Bronchial epithelial cell (primary cell): Measurements from ENCODE around the gene PPP2R3B. TPM values are rescaled to one million over a fixed set of nuclear protein-coding genes. Genes with fewer than 3 reads are reported as not detected.

Experiments
- DNase-seq: peaks from one replicate; pipeline ENCODE4 v3.0.0-alpha.2; 2010; ENCODE audit warnings: low read depth
- FAIRE-seq: peaks from 2 replicates; lab custom pipeline; 2011; peaks lifted over from hg19 to GRCh38; lab: Jason Lieb, UNC
- H3K27me3 ChIP-seq: 2 replicates; pipeline ENCODE4 v1.5.1; 2011; ENCODE audit warnings: low read length; ENCODE audit not compliant: control insufficient read depth, insufficient read depth
- H3K36me3 ChIP-seq: 2 replicates; pipeline ENCODE4 v1.5.1; 2011; ENCODE audit warnings: low read length; ENCODE audit not compliant: control insufficient read depth, insufficient read depth
- H3K4me3 ChIP-seq: 2 replicates; pipeline ENCODE4 v1.5.1; 2011; ENCODE audit warnings: mild to moderate bottlenecking, low read depth, low read length, control low read depth
- CTCF ChIP-seq: IDR thresholded peaks from 2 replicates; pipeline ENCODE4 v1.5.1; 2011; ENCODE audit warnings: mild to moderate bottlenecking, moderate library complexity, low read length, control low read depth, inconsistent platforms; ENCODE audit not compliant: insufficient read depth, severe bottlenecking
- total RNA-seq: library from RNA; depleted of rRNA; stranded (reverse); fragments of >200 nt; gene quantifications from 2 replicates; pipeline ENCODE4 v1.2.1, GENCODE V29; 2014

The PPP2R3B gene
- total RNA-seq, 1 donor from 2014 or later, result 11.8 TPM

DNA sequence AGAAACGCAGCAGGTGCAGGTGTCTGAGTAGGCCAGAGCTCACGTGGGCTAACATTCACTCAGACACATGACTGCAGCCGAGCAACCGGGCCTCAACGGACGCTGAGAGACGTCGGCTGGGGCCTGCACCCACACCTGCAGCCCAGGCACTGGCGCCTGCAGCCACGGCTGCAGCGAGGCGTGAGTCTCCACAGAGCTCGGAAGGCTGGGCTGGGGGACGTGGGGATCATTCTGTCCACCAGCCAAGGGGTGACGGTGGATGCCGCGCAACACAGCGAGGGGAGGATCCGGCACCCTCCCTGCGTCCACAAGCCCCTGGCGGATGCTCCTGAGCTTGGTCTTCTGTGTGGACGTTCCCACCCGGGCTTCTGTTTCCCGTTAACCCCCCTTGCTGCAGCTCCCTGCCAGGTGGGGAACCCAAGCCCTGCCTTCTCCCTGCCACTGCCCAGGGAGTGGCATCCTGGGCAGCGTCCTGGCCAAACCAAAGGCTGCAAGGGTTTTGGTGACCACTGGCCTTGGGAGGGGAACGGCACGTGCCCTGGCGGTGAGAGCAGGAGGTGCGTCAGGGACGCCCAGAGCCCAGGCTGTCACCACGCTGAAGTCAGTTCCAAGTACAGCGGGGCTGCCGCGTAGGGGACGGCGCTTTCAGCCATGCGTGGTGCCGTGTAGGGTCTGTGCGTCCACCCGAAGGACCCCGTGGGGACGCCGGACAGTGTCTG lies 16.3 kb downstream of the PPP2R3B start:
- H3K36me3 ChIP-seq, result no peaks in the 10 kb centered on the region
- no peak for TF ChIP-seq CTCF
- FAIRE-seq (no peak), DNase-seq (no peak)
- peaks cover 3% of the 10 kb centered on the region for H3K27me3 ChIP-seq
- no peak overlapping the region for H3K4me3 ChIP-seq

DNA sequence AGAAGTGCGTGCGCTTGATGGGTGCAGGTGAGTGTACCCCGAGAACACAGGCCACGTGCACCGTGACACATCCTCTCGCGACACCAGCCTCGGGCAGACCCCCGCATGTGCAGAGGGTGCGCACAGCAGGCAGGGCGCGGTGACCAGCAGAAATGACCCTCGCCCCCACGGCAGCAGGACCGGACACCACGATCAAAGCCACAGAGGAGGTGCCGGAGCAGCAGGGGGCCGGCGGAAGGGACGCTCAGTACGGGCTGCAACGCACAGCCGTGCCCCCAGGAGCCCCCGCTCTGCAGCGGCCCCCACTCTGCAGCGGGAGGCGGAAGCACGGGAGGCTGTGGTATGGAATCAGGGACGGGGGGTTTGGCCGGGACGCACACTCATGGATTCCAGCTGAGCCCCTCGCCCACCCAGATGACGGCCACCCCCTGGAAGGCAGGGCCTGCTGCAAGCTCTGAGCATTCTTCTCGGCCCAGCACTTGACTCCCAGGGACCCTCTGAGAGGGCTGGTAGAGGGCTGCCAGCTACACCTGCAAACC lies 17.1 kb downstream of the PPP2R3B start:
- no peak for TF ChIP-seq CTCF
- DNase-seq, result no peak
- no peak for FAIRE-seq

DNA sequence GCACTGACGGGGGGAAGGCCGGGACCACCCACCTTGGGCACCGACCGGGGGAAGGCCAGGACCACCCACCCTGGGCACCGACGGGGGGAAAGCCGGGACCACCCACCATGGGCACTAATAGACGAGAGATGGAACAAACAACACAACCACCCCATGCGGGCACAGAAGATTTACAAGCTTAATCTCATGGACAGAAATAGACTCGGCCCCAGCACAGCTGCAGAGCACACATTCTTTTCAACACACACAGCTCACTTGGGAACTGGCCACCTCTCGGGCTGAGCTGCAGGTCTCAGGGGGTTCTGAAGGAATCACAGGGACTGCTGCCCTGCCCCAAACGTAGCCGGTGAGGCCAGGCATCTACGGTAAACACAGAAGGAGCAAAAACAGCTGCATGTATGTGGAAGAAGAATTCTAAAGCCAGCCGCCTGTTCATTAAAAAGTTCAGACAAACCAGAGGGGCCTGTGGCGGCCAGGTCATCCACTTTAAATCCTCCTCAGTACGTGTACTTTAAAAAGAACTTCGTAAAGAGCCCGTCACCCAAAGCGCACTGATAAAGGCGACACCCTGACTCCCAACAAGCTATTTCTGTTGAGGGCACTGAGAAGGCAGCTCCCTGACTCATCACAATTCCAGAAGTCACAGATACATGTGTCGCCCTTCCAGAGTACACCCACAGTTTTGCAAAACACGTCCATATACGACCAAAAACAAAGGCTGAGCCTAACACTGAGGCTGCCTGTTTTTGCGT lies 17.7 kb downstream of the PPP2R3B start:
- TF ChIP-seq CTCF, result no peak
- DNase-seq, result no peak

More for the DNA sequence above, 17.1 kb downstream of the PPP2R3B start:
- Histone ChIP-seq H3K27me3 (peaks cover 3% of the 10 kb centered on the region), H3K36me3 (no peaks in the 10 kb centered on the region), H3K4me3 (no peak overlapping the region)

DNA sequence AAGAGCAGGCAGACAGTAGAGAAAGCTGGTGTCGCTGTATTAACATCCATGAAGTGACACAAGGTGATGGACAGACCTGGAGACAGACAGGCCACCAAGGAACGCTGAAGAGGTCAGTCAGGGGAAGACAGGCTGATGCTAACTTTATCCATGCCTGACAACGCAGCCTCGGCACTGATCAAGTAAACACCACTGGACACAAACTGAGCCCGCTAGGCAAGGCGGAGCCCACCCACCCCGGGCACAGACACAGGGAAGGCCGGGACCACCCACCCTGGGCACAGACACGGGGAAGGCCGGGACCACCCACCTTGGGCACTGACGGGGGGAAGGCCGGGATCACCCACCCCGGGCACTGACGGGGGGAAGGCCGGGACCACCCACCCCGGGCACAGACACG lies 18.8 kb downstream of the PPP2R3B start:
- no peak for TF ChIP-seq CTCF
- DNase-seq, result no peak
- no peak overlapping the region for H3K4me3 ChIP-seq
- H3K36me3 ChIP-seq, result no peaks in the 10 kb centered on the region
- H3K27me3 ChIP-seq, result peaks cover under 1% of the 10 kb centered on the region
- no peak for FAIRE-seq

More for the DNA sequence above, 17.7 kb downstream of the PPP2R3B start:
- no peaks in the 10 kb centered on the region for H3K36me3 ChIP-seq
- no peak overlapping the region for H3K4me3 ChIP-seq
- H3K27me3 ChIP-seq, result peaks cover 3% of the 10 kb centered on the region
- no peak for FAIRE-seq

DNA sequence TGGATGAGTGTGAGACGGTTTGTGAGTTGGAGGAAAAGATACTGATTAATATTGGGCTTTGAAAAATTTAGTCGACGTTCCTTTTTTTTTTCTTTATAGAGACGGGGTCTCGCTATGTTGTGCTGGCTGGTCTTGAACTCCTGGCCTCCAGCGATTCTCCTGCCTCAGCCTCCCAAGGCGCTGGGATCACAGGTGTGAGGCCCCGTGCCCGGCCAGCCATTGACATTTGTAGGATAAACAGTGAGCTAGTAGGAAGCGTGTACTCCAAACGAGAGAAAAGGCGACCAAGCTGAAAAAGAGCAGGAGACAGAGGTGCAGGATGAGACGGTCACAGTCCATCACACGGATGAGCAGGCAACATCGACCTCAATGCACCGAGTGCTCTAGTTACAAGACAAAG lies 19.4 kb downstream of the PPP2R3B start:
- FAIRE-seq (peak; percentile 47), DNase-seq (no peak)
- TF ChIP-seq CTCF, result no peak
- no peak overlapping the region for H3K4me3 ChIP-seq
- H3K36me3 ChIP-seq, result no peaks in the 10 kb centered on the region
- no peaks in the 10 kb centered on the region for H3K27me3 ChIP-seq
